HG03432 (cell line): Measurements from ENCODE around the gene FIBIN.

ENCODE experiments used
- ATAC-seq: cut with Tn5 transposase; IDR thresholded peaks from one replicate; pipeline ENCODE4 v1.9.1; 2021; ENCODE audit warnings: mild to moderate bottlenecking, moderate library complexity; ENCODE audit not compliant: unreplicated experiment

The FIBIN gene

GRCh38 chr11:27020751-27021150 lies 26.8 kb downstream of the FIBIN start:
- no peak for ATAC-seq

- no peak for ATAC-seq
Measured at GRCh38 chr11:27022659-27023251, 28.8 kb downstream of the FIBIN start.

- ATAC-seq: no peak
Measured at GRCh38 chr11:27024865-27025264, 31.0 kb downstream of the FIBIN start.

- ATAC-seq: no peak
Measured at GRCh38 chr11:27025312-27025955, 31.5 kb downstream of the FIBIN start.

GRCh38 chr11:27025957-27026733 lies 32.2 kb downstream of the FIBIN start:
- no peak for ATAC-seq

- no peak for ATAC-seq
Measured at GRCh38 chr11:27028561-27028965, 34.7 kb downstream of the FIBIN start.

DNA sequence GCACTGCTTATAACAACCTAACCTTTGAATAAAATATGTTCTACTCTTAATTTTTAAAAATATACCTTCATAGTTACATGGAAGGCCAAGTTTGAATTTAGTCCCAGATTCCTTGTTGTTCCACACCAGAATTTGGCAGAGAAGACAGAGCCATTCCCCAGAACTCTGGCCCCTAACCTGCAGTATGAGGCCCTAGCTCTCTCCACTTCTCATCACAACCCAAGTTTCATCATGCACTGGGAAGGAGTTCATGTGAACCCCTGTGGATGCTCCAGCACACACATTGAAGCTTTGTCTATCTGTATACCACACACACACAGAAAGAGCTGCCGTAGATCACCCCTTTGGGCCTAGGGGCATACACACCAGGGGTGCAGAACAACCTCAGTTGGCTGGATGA lies 36.1 kb downstream of the FIBIN start:
- ATAC-seq: no peak

DNA sequence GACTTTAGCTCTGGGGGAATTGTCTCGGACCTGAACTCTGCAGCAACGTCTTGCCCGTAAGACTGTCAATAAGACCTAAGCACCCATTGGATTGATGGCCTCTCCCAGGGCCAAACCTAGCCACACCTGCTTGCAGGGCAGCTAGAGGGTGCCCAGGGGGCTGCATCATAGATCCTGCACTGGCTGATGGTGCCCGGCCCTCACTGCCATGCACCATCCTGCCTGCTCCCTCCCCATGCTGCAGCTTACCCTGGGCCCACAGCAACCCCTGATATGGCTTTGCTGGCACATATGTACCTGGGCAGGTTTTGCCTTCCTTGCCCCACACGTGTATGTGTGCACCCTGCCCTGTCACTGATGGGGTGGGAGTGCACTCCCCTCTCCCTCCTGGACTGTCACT lies 37.8 kb downstream of the FIBIN start:
- no peak for ATAC-seq

GRCh38 chr11:27039873-27040272 lies 46.0 kb downstream of the FIBIN start:
- ATAC-seq: no peak

DNA sequence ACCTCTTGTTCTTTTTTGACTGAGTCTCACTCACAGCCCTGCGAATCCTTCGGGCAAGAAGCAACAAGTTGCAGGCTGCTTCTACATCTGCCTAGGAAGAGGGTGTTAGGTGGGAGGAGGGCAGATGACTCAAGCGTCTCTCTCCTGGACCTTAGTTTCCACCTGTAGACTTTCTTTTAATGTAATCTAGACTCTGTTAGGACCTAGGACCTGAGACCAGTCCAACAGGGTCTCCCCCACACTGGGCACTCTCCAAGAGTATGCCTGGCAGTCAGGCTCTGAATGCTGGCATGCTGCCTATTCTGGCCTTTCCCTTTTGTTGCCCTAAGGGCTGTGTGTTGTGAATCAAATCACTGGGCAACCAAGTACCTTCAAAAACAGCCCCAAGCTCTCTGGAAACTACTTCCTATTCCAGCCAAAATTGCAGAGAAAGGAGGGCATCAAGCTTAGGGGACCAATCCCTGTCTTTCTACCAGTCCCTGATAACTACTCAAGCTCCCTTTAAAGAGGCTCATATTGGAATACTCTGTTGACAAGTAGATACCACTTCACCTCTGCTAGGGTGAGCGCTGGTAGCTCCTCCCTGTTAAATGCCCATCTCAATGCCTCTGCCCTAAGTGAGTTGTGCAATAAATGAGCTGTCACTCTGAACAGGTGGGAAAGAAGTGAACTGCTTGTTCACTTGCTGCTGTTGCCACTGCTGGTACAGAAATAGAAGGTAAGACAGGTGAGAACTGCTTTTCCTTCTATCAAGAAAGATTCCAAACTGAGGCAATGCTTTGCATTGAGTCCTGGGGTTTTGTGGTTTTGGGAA lies 46.6 kb downstream of the FIBIN start, which contains the start of gene BBOX1:
Gene BBOX1 (plus strand): TSS at position 514 of the 814 bp plus-strand sequence. CDS start 14,616 bp downstream, outside the sequence.
- ATAC-seq: no peak

- no peak for ATAC-seq
Measured at GRCh38 chr11:27041141-27041899, 47.4 kb downstream of the FIBIN start.
